OCI-LY7 (cell line): ENCODE results near the gene RGR.

Experiments used
- CTCF ChIP-seq: fragments of 200-600 bp; sonication (generic); conservative IDR thresholded peaks from 2 replicates; pipeline ENCODE4 v1.5.1; 2014; ENCODE audit warnings: mild to moderate bottlenecking, antibody characterized with exemption, low read length, moderate library complexity, mixed read lengths
- EZH2phosphoT487 ChIP-seq: fragments of 200-600 bp; sonication (generic); IDR thresholded peaks from 2 replicates; pipeline ENCODE4 v1.6.1; 2018; ENCODE audit warnings: low read depth, borderline replicate concordance, mild to moderate bottlenecking, mixed run types, antibody characterized with exemption, low read length, moderate library complexity, mixed read lengths

DNA sequence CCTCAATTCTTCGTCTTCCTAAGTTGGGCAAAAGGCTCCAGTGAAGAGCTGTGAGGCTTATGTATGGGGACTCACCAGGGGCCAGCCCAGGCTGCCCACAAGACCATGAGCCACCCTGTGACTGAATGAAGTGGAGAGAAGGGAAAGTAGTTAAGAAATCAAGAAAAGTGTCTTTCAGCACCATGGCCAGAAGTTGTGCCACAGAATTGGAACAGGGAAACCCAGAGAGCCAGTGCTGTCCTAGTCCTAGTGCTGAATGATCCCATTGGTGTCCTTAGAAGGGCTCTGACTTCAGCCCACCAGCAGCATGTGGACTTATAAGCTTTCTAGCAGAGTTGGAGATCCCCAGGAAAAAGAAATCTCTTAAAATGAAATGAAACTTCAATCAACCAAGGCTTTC, 46.5 kb downstream of the RGR start:
- no peak for TF ChIP-seq CTCF
- TF ChIP-seq EZH2phosphoT487: no peak
